ENCODE results near the gene NPHS1. TPM values are rescaled to one million over a fixed set of nuclear protein-coding genes. Genes with fewer than 3 reads are reported as not detected.
"Not testable (repeated sequence)": the region's sequence is repeated elsewhere in the genome, so short reads cannot be mapped to it uniquely, and the experiment has no call there.

NPHS1 gene
- total RNA-seq, 1 donor from 2014 or later: not detected

DNA sequence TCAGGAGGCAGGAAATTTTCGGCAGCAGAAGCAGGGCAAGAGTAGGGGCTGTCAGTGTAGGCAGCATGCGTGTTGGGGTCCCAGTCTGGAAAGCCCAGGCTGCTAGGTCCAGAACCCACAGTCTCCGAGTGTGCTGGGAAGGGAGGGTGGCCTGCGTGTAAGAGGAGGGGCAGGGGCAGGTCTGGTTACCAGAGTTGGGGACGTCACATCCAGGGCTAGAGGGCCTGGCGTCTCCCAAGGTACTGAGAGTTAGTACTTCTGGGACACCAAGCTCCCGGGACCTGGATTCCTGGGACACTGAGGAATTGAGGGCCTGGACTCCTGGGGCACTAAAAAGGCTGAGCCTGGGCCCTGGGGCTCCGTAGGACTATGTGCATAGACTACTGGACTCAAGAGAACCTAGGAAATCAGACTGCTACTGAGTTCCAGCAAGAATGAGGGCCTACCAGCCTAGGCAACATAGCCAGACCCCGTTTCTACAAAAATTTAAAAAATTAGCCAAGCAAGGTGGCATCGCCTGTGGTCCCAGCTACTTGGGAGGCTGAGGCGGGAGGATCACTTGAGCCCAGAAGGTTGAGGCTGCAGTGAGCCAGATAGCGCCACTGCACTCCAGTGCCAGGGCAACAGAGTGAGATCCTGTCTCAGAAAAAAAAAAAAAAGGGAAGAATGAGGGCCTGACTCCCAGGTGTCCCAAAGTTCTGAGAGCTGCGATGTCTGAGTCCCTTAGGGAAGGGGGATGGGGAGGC lies 45.6 kb upstream of the NPHS1 start:
- H3K27ac ChIP-seq: peak overlapping the region; percentile 85
- peaks cover 33% of the 10 kb centered on the region for H3K4me1 ChIP-seq
- intact Hi-C loops (cut with DNase I): no loop called here
- DNase-seq (ENCODE audit: extremely low spot score in 2 of 2): no peak
- TF ChIP-seq POLR2A (IDR thresholded peaks at IDR 0.05) (no peak), POLR2AphosphoS5 (IDR thresholded peaks at IDR 0.05; ENCODE audit: insufficient read depth in 1 of 2, low read depth in 1 of 2) (no peak)
- TF ChIP-seq, protein P1, sequence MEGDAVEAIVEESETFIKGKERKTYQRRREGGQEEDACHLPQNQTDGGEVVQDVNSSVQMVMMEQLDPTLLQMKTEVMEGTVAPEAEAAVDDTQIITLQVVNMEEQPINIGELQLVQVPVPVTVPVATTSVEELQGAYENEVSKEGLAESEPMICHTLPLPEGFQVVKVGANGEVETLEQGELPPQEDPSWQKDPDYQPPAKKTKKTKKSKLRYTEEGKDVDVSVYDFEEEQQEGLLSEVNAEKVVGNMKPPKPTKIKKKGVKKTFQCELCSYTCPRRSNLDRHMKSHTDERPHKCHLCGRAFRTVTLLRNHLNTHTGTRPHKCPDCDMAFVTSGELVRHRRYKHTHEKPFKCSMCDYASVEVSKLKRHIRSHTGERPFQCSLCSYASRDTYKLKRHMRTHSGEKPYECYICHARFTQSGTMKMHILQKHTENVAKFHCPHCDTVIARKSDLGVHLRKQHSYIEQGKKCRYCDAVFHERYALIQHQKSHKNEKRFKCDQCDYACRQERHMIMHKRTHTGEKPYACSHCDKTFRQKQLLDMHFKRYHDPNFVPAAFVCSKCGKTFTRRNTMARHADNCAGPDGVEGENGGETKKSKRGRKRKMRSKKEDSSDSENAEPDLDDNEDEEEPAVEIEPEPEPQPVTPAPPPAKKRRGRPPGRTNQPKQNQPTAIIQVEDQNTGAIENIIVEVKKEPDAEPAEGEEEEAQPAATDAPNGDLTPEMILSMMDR (IDR thresholded peaks at IDR 0.05): no peak
- no peaks in the 10 kb centered on the region for H3K27me3 ChIP-seq
- peak overlapping the region; percentile 67 to 77 for H3K4me3 ChIP-seq
- H3K36me3 ChIP-seq: peaks cover 0 to 29% of the 10 kb centered on the region in 2 donors
- H3K9me3 ChIP-seq: no peaks in the 10 kb centered on the region

DNA sequence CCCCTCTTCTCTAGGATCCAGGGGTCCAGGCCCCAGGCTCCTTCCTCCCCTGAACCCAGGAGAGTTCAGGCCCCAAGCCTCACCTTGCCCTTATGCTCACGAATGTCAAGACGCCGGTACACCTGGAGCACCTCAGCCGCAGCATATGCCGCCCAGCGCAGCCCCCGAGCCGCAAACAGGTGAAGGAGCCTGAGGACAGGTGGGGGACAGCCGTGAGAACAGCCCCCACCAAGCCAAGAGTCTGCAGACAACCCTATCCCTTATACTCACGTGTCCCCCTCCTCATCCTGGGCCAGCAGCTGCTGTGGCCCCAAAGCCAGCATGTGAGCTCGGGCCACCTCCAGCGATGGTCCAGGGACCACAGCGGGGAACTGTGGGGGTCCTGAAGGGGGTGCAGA lies 44.3 kb upstream of the NPHS1 start:
- no peak for DNase-seq (ENCODE audit: extremely low spot score in 2 of 2)
- Histone ChIP-seq H3K36me3 (peaks cover 0 to 41% of the 10 kb centered on the region in 2 donors), H3K9me3 (no peaks in the 10 kb centered on the region), H3K4me3 (no peak overlapping the region), H3K27ac (no peak overlapping the region), H3K27me3 (no peaks in the 10 kb centered on the region), H3K4me1 (peaks cover 28% of the 10 kb centered on the region)
- intact Hi-C loops (cut with DNase I): no loop called here
- TF ChIP-seq POLR2AphosphoS5 (IDR thresholded peaks at IDR 0.05; ENCODE audit: insufficient read depth in 1 of 2, low read depth in 1 of 2) (no peak), POLR2A (IDR thresholded peaks at IDR 0.05) (no peak)
- TF ChIP-seq, protein P1 (IDR thresholded peaks at IDR 0.05): no peak

DNA sequence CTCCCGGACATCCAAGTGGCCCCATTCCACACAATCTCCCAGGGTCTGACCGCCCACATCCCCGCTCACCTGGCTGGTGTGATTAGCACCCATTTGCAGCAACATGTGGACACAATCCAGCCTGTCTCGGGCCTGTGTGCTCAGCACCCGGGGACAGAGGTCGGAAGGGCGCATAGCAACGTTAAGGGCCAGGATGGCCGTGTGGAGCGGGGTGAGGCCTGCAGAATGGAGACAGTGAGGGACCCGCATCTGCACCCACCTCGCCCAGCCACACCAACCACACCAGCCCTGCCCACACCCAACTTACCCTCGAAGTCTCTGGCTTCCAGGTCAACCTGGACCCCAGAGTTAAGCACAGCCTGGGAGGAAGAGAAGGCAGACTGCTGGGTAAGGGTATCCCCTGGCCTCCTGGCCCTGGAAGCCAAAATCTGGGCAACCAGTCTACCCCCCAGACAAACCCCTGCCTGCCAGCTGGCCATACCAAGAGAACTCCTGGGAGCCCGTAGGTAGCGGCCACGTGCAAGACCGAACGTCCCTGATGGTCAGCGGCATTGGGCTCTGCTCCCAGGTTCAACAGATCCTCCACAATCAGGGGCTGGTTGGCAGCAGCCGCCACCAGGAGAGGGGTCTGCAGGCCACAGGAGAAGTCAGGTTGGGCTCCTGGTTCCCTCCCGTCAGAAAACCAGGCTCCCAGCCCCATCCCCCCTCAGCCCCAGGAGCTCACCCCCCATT lies 43.8 kb upstream of the NPHS1 start:
- Histone ChIP-seq H3K4me3 (no peak overlapping the region), H3K9me3 (no peaks in the 10 kb centered on the region), H3K27ac (no peak overlapping the region), H3K36me3 (peaks cover 0 to 43% of the 10 kb centered on the region in 2 donors), H3K27me3 (no peaks in the 10 kb centered on the region), H3K4me1 (peaks cover 22% of the 10 kb centered on the region)
- intact Hi-C loops (cut with DNase I): no loop called here
- TF ChIP-seq POLR2A (IDR thresholded peaks at IDR 0.05) (no peak), POLR2AphosphoS5 (IDR thresholded peaks at IDR 0.05; ENCODE audit: insufficient read depth in 1 of 2, low read depth in 1 of 2) (no peak)
- TF ChIP-seq, protein P1 (IDR thresholded peaks at IDR 0.05): no peak
- DNase-seq (ENCODE audit: extremely low spot score in 2 of 2): no peak

DNA sequence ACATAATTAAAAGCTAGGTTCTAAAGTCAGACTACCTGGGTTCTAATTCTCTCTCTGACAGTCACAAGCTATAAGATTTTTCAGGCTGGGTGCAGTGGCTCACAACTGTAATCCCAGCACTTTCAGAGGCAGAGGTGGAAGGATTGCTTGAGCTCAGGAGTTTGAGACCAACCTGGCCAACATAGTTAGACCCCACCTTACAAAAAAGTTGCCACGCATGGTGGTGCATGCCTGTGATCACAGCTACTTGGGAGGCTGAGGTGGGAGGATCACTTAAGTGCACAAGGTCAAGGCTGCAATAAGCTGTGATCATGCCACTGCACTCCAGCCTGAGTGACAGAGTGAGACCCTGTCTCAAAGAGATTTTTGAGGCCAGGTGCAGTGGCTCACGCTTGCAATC lies 42.0 kb upstream of the NPHS1 start:
- peaks cover 0 to 60% of the 10 kb centered on the region in 2 donors for H3K36me3 ChIP-seq

DNA sequence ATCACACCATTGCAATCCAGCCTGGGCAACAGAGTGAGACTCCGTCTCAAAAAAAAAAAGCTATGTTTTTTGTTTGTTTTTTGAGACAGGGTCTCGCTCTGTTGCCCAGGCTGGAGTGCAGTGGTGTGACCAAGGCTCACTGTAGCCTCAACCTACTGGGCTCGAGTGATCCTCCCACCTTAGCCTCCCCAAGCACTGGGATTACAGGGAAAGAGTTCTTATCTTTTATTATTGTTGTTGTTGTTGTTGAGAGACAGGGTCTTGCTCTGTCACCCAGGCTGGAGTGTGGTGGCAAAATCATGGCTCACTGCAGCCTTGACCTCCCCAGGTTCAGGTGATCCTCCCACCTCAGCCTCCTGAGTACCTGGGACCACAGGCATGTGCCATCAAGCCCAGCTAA lies 39.5 kb upstream of the NPHS1 start:
- DNase-seq (ENCODE audit: extremely low spot score in 2 of 2); intact Hi-C loops (cut with DNase I); H3K9me3 ChIP-seq; H3K4me3 ChIP-seq; H3K4me1 ChIP-seq; H3K27me3 ChIP-seq; H3K27ac ChIP-seq: not testable (repeated sequence)
- peaks cover 0 to 78% of the 10 kb centered on the region in 2 donors for H3K36me3 ChIP-seq

More for the DNA sequence above, 42.0 kb upstream of the NPHS1 start:
- Histone ChIP-seq H3K4me1 (peaks cover 15% of the 10 kb centered on the region), H3K27me3 (no peaks in the 10 kb centered on the region), H3K27ac (no peak overlapping the region), H3K4me3 (no peak overlapping the region), H3K9me3 (no peaks in the 10 kb centered on the region)
- intact Hi-C loops (cut with DNase I): no loop called here
- TF ChIP-seq POLR2A (IDR thresholded peaks at IDR 0.05) (no peak), POLR2AphosphoS5 (IDR thresholded peaks at IDR 0.05; ENCODE audit: insufficient read depth in 1 of 2, low read depth in 1 of 2) (no peak)
- TF ChIP-seq, protein P1 (IDR thresholded peaks at IDR 0.05): no peak
- DNase-seq (ENCODE audit: extremely low spot score in 2 of 2): no peak

All from vagina (tissue), 2 donors.